GM19193 (cell line): Measurements from ENCODE around the gene PSMD9.
A peak's percentile ranks its signal among the peaks of the same experiment; 100 is the strongest.

Source experiments
- POLR2A ChIP-seq: IDR thresholded peaks from 4 replicates; pipeline ENCODE4 v1.6.1; 2011; ENCODE audit not compliant: insufficient read depth, insufficient read length; ENCODE audit errors: extremely low read depth

PSMD9 gene

GRCh38 chr12:121915841-121916321 is 27.3 kb downstream of the PSMD9 start:
- no peak for TF ChIP-seq POLR2A

- TF ChIP-seq POLR2A: no peak
Measured at GRCh38 chr12:121916719-121917118, 28.1 kb downstream of the PSMD9 start.

- TF ChIP-seq POLR2A: peak; percentile 32
Measured at GRCh38 chr12:121917950-121918678, 29.5 kb downstream of the PSMD9 start, which contains the start of gene CFAP251. TSS of gene CFAP251 (plus strand) at chr12:121918592. CDS start at chr12:121921306, 2,714 bp downstream.

GRCh38 chr12:121918679-121919038 is 30.1 kb downstream of the PSMD9 start:
- TF ChIP-seq POLR2A: no peak

GRCh38 chr12:121921066-121921465 is 32.5 kb downstream of the PSMD9 start:
- no peak for TF ChIP-seq POLR2A

- TF ChIP-seq POLR2A: no peak
Measured at GRCh38 chr12:121925358-121925695, 36.7 kb downstream of the PSMD9 start.

GRCh38 chr12:121926874-121927706 is 38.5 kb downstream of the PSMD9 start:
- TF ChIP-seq POLR2A: no peak

- no peak for TF ChIP-seq POLR2A
Measured at GRCh38 chr12:121927813-121928212, 39.2 kb downstream of the PSMD9 start.

GRCh38 chr12:121930862-121931261 is 42.3 kb downstream of the PSMD9 start:
- TF ChIP-seq POLR2A: no peak

- no peak for TF ChIP-seq POLR2A
Measured at GRCh38 chr12:121932176-121932536, 43.6 kb downstream of the PSMD9 start.

GRCh38 chr12:121932914-121933521 is 44.4 kb downstream of the PSMD9 start:
- TF ChIP-seq POLR2A: no peak

- no peak for TF ChIP-seq POLR2A
Measured at GRCh38 chr12:121933522-121934308, 45.1 kb downstream of the PSMD9 start.

- TF ChIP-seq POLR2A: no peak
Measured at GRCh38 chr12:121934309-121934664, 45.7 kb downstream of the PSMD9 start.

- TF ChIP-seq POLR2A: no peak
Measured at GRCh38 chr12:121937654-121938053, 49.1 kb downstream of the PSMD9 start.

- TF ChIP-seq POLR2A: no peak
Measured at GRCh38 chr12:121939186-121939585, 50.6 kb downstream of the PSMD9 start.
